H9 (cell line): Measurements from ENCODE around the gene C1orf105. TPM values are rescaled to one million over a fixed set of nuclear protein-coding genes. Genes with fewer than 3 reads are reported as not detected.

ENCODE experiments used
- DNase-seq: peaks from one replicate; pipeline ENCODE4 v3.0.0-alpha.2; 2017
- H2AFZ ChIP-seq: one replicate; pipeline ENCODE4 v1.6.1; 2013; ENCODE audit warnings: mild to moderate bottlenecking, low read length, control low read depth, moderate library complexity
- H2AK5ac ChIP-seq: 2 replicates; pipeline ENCODE4 v1.6.1; 2013; ENCODE audit warnings: low read length, control low read depth, mixed read lengths; ENCODE audit not compliant: insufficient read length
- H2BK120ac ChIP-seq: one replicate; pipeline ENCODE4 v1.6.1; 2013; ENCODE audit warnings: low read depth, mild to moderate bottlenecking, low read length, control low read depth, inconsistent platforms; ENCODE audit not compliant: poor library complexity, severe bottlenecking
- H2BK12ac ChIP-seq: 2 replicates; pipeline ENCODE4 v1.6.1; 2013; ENCODE audit warnings: low read length, control low read depth, mixed read lengths, low read depth; ENCODE audit not compliant: insufficient read length
- H2BK15ac ChIP-seq: 2 replicates; pipeline ENCODE4 v1.6.1; 2013; ENCODE audit warnings: low read depth, low read length, control low read depth
- H2BK20ac ChIP-seq: one replicate; pipeline ENCODE4 v1.6.1; 2013; ENCODE audit warnings: low read depth, mild to moderate bottlenecking, low read length, control low read depth, inconsistent platforms; ENCODE audit not compliant: poor library complexity, severe bottlenecking
- H2BK5ac ChIP-seq: 2 replicates; pipeline ENCODE4 v1.6.1; 2013; ENCODE audit warnings: low read length, control low read depth, mixed read lengths; ENCODE audit not compliant: insufficient read length
- H3K14ac ChIP-seq: 2 replicates; pipeline ENCODE4 v1.6.1; 2013; ENCODE audit warnings: low read length, control low read depth; ENCODE audit not compliant: insufficient read depth
- H3K18ac ChIP-seq: 2 replicates; pipeline ENCODE4 v1.6.1; 2013; ENCODE audit warnings: low read depth, mild to moderate bottlenecking, mixed read lengths, low read length, control low read depth; ENCODE audit not compliant: insufficient read length
- H3K23ac ChIP-seq: 2 replicates; pipeline ENCODE4 v1.6.1; 2013; ENCODE audit warnings: low read length, control low read depth, mixed read lengths, low read depth; ENCODE audit not compliant: insufficient read length
- H3K23me2 ChIP-seq: 2 replicates; pipeline ENCODE4 v1.6.1; 2013; ENCODE audit warnings: low read depth, mild to moderate bottlenecking, mixed read lengths, low read length, control low read depth; ENCODE audit not compliant: insufficient read length, poor library complexity, severe bottlenecking
- H3K27ac ChIP-seq: 2 replicates; pipeline ENCODE4 v1.5.1; 2013; ENCODE audit warnings: low read length, control low read depth, mixed read lengths, low read depth; ENCODE audit not compliant: insufficient read length
- H3K27me3 ChIP-seq: 2 replicates; pipeline ENCODE4 v1.6.1; 2013; ENCODE audit warnings: low read length, control low read depth, inconsistent platforms; ENCODE audit not compliant: insufficient read depth
- H3K4ac ChIP-seq: 2 replicates; pipeline ENCODE4 v1.6.1; 2013; ENCODE audit warnings: low read depth, mild to moderate bottlenecking, control low read depth, inconsistent platforms, low read length, moderate library complexity
- H3K4me1 ChIP-seq: 2 replicates; pipeline ENCODE4 v1.6.1; 2013; ENCODE audit warnings: low read length, control low read depth, inconsistent platforms; ENCODE audit not compliant: insufficient read depth
- H3K4me2 ChIP-seq: 2 replicates; pipeline ENCODE4 v1.6.1; 2013; ENCODE audit warnings: low read length, control low read depth, mixed read lengths; ENCODE audit not compliant: insufficient read length, insufficient read depth
- H3K56ac ChIP-seq: 2 replicates; pipeline ENCODE4 v1.6.1; 2013; ENCODE audit warnings: low read depth, mild to moderate bottlenecking, mixed read lengths, low read length, control low read depth; ENCODE audit not compliant: insufficient read length
- H3K79me1 ChIP-seq: 2 replicates; pipeline ENCODE4 v1.6.1; 2013; ENCODE audit warnings: low read depth, mild to moderate bottlenecking, moderate library complexity, low read length, control low read depth, inconsistent platforms; ENCODE audit not compliant: insufficient read depth, poor library complexity, severe bottlenecking
- H3K79me2 ChIP-seq: 2 replicates; pipeline ENCODE4 v1.6.1; 2013; ENCODE audit warnings: low read length, control low read depth, inconsistent platforms; ENCODE audit not compliant: insufficient read depth
- H3K9ac ChIP-seq: 2 replicates; pipeline ENCODE4 v1.6.1; 2013; ENCODE audit warnings: low read length, control low read depth, mixed read lengths; ENCODE audit not compliant: insufficient read length; ENCODE audit errors: extremely low read depth
- H3K9me3 ChIP-seq: one replicate; pipeline ENCODE4 v1.6.1; 2013; ENCODE audit warnings: low read depth, low read length, inconsistent platforms; ENCODE audit not compliant: control insufficient read depth
- H3T11ph ChIP-seq: one replicate; pipeline ENCODE4 v1.6.1; 2013; ENCODE audit warnings: mild to moderate bottlenecking, low read length, control low read depth, inconsistent platforms
- H4K20me1 ChIP-seq: one replicate; pipeline ENCODE4 v1.6.1; 2013; ENCODE audit not compliant: control insufficient read depth, insufficient read length, insufficient read depth
- H4K5ac ChIP-seq: 2 replicates; pipeline ENCODE4 v1.6.1; 2013; ENCODE audit warnings: low read depth, mild to moderate bottlenecking, mixed read lengths, low read length, control low read depth; ENCODE audit not compliant: insufficient read length
- H4K8ac ChIP-seq: replicated peaks from 2 replicates; pipeline ENCODE4 v1.6.1; 2013; ENCODE audit warnings: low read length, control low read depth, mixed read lengths, low read depth; ENCODE audit not compliant: insufficient read length
- H4K91ac ChIP-seq: 2 replicates; pipeline ENCODE4 v1.6.1; 2013; ENCODE audit warnings: low read depth, mild to moderate bottlenecking, moderate library complexity, mixed read lengths, low read length, control low read depth; ENCODE audit not compliant: insufficient read length
- H3K27ac Mint-ChIP-seq, 3 experiments: 2 replicates in 2 of 3; 3 replicates in 1 of 3; pipeline ENCODE4 v1.8.0; 2020 to 2021; ENCODE audit warnings: mixed read lengths in 3 of 3, mild to moderate bottlenecking in 1 of 3, moderate library complexity in 1 of 3
- H3K27me3 Mint-ChIP-seq: 2 replicates; pipeline ENCODE4 v1.8.0; 2021; ENCODE audit warnings: low read depth, mild to moderate bottlenecking, moderate library complexity, mixed read lengths
- H3K36me3 Mint-ChIP-seq, 3 experiments: 2 replicates in 2 of 3; 3 replicates in 1 of 3; pipeline ENCODE4 v1.8.0; 2020 to 2021; ENCODE audit warnings: low read depth in 3 of 3, mixed read lengths in 3 of 3; ENCODE audit not compliant: insufficient read depth in 1 of 3
- H3K4me1 Mint-ChIP-seq, 2 experiments: 2 replicates each; pipeline ENCODE4 v1.8.0; 2020; ENCODE audit warnings: mixed read lengths in 2 of 2
- H3K4me3 Mint-ChIP-seq, 2 experiments: 2 replicates in 1 of 2; 3 replicates in 1 of 2; pipeline ENCODE4 v1.8.0; 2020 to 2021; ENCODE audit warnings: mild to moderate bottlenecking in 2 of 2, mixed read lengths in 2 of 2, moderate library complexity in 1 of 2
- H3K9me3 Mint-ChIP-seq, 2 experiments: 2 replicates in 1 of 2; 3 replicates in 1 of 2; pipeline ENCODE4 v1.8.0; 2020; ENCODE audit warnings: mild to moderate bottlenecking in 2 of 2, mixed read lengths in 2 of 2, moderate library complexity in 1 of 2
- total RNA-seq: library from RNA; stranded (reverse); gene quantifications from 2 replicates; pipeline ENCODE4 v1.2.1, GENCODE V29; 2021
- TF ChIP-seq, protein P1 (sequence below): fragments of 200-600 bp; sonication (generic); conservative IDR thresholded peaks from 3 replicates; pipeline ENCODE4 v1.8.0; 2021; ENCODE audit warnings: antibody characterized with exemption, mild to moderate bottlenecking

The C1orf105 gene
- total RNA-seq, 1 experiment from 2014 or later: not detected

DNA sequence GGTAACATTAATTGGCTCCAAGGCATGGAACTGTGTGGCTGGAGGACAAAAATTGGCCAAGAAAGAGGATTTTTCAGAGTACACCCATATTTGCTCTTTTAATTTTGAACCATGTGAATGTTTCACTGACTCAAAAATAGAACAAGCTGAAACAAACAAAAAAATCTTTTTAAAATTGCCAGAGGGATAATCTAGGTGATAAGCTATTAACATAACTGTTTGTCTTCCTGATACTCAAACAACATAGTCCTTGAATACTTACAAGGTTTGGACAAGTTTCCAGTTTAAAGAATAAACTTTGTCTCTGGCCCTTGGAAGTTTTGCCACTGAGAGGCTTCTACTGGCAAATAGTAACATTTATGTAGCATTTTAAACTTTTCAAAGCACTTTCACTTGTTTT is 53.4 kb downstream of the C1orf105 start:
- H2AFZ ChIP-seq: no peak overlapping the region
- H3K4me3 Mint-ChIP-seq: no peak overlapping the region

More for the DNA sequence above, 53.4 kb downstream of the C1orf105 start:
- H3K4ac ChIP-seq: no peak overlapping the region
- no peak overlapping the region for H3K27ac ChIP-seq
- Mint-ChIP-seq H3K4me1 (no peaks in the 10 kb centered on the region), H3K27ac (no peak overlapping the region), H3K36me3 (no peaks in the 10 kb centered on the region), H3K9me3 (no peaks in the 10 kb centered on the region), H3K27me3 (no peaks in the 10 kb centered on the region)
- H3K18ac ChIP-seq: no peak overlapping the region
- TF ChIP-seq, protein P1, sequence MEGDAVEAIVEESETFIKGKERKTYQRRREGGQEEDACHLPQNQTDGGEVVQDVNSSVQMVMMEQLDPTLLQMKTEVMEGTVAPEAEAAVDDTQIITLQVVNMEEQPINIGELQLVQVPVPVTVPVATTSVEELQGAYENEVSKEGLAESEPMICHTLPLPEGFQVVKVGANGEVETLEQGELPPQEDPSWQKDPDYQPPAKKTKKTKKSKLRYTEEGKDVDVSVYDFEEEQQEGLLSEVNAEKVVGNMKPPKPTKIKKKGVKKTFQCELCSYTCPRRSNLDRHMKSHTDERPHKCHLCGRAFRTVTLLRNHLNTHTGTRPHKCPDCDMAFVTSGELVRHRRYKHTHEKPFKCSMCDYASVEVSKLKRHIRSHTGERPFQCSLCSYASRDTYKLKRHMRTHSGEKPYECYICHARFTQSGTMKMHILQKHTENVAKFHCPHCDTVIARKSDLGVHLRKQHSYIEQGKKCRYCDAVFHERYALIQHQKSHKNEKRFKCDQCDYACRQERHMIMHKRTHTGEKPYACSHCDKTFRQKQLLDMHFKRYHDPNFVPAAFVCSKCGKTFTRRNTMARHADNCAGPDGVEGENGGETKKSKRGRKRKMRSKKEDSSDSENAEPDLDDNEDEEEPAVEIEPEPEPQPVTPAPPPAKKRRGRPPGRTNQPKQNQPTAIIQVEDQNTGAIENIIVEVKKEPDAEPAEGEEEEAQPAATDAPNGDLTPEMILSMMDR: no peak
- H3K9me3 ChIP-seq: no peaks in the 10 kb centered on the region
- H2BK5ac ChIP-seq: no peak overlapping the region
- no peaks in the 10 kb centered on the region for H3K27me3 ChIP-seq
- H3T11ph ChIP-seq: no peak overlapping the region
- DNase-seq: no peak
- no peaks in the 10 kb centered on the region for H3K23me2 ChIP-seq
- no peak overlapping the region for H3K23ac ChIP-seq
- no peak overlapping the region for H4K5ac ChIP-seq
- H2BK20ac ChIP-seq: no peak overlapping the region
- H2BK120ac ChIP-seq: no peak overlapping the region
- H3K56ac ChIP-seq: no peak overlapping the region
- no peak overlapping the region for H3K14ac ChIP-seq
- H4K91ac ChIP-seq: no peak overlapping the region
- H3K79me2 ChIP-seq: no peaks in the 10 kb centered on the region
- H3K4me2 ChIP-seq: no peak overlapping the region
- no peak overlapping the region for H2BK12ac ChIP-seq
- no peak overlapping the region for H4K8ac ChIP-seq
- no peaks in the 10 kb centered on the region for H3K79me1 ChIP-seq
- no peaks in the 10 kb centered on the region; the same call in 1 of the 2 replicates for H3K4me1 ChIP-seq
- H3K9ac ChIP-seq: no peak overlapping the region
- no peak overlapping the region for H2AK5ac ChIP-seq
- H2BK15ac ChIP-seq: no peak overlapping the region
- H4K20me1 ChIP-seq: no peaks in the 10 kb centered on the region
